GM18499 (cell line): ENCODE data around the gene ICAM3.
"Not testable (repeated sequence)": the region's sequence is repeated elsewhere in the genome, so short reads cannot be mapped to it uniquely, and the experiment has no call there.

Source experiments
- ATAC-seq: cut with Tn5 transposase; IDR thresholded peaks from one replicate; pipeline ENCODE4 v1.9.1; 2021; ENCODE audit warnings: moderate number of reproducible peaks; ENCODE audit not compliant: insufficient read depth, unreplicated experiment

ICAM3 gene, protein sequence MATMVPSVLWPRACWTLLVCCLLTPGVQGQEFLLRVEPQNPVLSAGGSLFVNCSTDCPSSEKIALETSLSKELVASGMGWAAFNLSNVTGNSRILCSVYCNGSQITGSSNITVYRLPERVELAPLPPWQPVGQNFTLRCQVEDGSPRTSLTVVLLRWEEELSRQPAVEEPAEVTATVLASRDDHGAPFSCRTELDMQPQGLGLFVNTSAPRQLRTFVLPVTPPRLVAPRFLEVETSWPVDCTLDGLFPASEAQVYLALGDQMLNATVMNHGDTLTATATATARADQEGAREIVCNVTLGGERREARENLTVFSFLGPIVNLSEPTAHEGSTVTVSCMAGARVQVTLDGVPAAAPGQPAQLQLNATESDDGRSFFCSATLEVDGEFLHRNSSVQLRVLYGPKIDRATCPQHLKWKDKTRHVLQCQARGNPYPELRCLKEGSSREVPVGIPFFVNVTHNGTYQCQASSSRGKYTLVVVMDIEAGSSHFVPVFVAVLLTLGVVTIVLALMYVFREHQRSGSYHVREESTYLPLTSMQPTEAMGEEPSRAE

DNA sequence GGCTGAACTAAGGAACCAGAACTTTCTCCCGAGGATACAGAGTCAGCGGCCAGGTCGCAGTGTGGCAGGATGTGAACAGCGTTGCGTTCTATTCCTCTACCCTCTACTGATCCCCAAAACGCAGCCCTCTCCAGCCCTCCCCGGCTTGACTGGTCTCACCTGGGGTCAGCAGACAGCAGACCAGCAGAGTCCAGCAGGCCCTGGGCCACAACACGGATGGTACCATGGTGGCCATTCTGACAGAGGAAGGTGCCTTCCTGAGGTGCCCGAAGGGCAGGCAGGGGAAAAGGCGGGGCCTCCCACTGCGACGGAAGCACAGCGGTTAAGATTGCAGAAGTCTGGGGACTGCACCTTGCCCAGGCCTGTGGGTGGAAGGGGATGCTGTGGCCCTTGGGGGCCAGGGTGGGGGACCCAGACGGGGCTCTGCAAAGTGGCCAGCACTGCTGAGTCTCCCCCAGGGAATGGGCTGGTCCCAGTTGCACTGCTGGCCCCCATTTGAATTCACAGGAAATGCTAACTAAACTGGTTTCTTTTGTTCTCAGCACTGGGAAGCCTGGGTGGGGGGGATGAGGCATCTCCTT lies at the start of gene ICAM3:
TSS of gene ICAM3 (minus strand) at position 245 of the 581 bp plus-strand sequence. CDS start at position 235, 10 bp downstream.
- ATAC-seq: no peak

DNA sequence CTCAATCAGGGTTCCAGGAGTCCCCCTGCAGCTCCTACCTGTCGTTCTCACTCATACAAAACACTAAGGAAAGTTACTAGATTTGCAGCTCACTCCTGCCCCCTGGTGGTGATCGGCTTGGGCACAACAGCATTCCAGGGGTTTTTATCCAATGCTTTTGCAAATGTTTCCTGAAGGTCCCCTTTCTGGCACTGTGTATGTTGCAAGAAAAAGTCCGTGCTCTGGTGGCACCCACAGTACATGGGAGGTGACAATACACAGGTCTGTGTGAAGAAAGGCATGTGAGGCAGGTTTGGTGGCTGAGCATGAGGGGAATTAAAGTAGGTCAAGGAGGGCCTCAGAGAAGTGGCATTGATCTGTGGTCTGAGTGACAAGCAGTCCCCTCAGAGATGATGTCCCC lies 49.5 kb upstream of the ICAM3 start:
- no peak for ATAC-seq

- no peak for ATAC-seq
These were observed 45.2 kb upstream of the ICAM3 start for GRCh38 chr19:10384580-10384979.

DNA sequence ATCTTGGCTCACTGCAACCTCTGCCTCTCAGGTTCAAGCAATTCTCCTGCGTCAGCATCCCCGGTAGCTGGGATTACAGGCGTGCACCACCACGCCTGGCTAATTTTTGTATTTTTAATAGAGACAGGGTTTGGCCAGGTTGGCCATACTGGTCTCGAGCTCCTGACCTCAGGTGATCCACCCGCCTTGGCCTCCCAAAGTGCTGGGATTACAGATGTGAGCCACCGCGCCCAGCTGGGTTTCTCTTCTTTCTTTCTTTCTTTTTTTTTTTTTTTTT lies 43.7 kb upstream of the ICAM3 start:
- not testable (repeated sequence) for ATAC-seq

DNA sequence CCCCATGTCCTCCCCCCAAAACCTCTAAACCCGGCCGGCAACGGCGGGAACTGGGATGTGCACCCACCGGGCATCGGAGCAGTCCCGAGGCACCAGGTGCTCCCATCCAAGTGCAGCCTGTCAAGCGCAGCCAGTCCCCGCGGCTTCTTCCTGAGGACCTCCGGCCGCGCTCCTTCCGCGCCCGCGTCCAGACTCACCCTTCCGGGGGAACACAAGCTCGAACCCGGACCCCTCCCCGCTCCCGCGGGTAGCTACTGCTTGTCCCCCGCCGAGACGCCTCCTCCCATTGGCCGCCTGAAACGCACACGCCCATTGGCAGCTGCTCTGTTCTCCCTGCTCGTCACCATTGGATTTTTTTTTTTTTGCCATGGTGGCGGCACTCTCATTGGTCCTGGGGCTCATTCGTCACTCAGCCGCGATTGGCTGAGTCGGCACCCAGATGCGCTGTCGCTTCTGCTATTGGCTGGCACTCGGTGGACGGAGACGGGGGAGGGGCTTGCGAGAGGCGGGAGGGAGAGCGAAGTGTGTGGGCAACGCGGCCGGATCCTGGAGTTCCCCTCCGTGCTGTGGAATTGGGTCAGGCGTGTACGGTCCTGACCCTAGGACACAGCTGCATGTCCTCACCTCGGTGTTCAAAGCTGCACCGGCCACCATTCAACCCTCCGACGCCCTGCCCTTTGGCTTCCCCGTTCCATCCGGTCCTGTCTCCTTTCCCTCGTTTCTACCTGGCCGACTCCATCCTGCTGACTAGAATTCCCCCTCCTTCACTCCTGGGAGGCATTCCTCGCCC lies 41.1 kb upstream of the ICAM3 start, which contains the start of gene TYK2:
TSS of gene TYK2 (minus strand) at position 260 of the 790 bp plus-strand sequence. CDS start 2,166 bp downstream, outside the sequence.
- peak; percentile 66 for ATAC-seq

DNA sequence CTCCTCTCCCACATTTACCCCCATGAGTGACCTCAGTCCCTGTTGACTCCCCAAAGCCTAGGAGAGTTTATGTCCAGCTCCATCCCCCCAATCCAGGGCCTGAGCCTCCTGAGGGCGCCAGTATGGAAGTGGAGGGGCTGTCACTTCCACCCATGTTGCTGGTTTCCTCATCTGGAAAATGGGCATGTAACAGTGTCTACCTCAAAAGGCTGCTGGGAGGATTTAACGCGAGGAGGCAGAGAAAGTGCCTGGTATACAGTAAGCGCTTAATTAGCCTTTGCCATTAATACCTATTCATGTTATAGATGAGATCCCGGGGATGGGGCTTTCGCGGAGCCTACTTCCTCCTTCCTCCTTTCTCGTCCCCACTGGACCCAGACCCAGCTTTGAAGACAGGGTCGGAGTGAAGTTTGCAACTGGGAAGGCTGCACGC lies 40.5 kb upstream of the ICAM3 start:
- no peak for ATAC-seq

DNA sequence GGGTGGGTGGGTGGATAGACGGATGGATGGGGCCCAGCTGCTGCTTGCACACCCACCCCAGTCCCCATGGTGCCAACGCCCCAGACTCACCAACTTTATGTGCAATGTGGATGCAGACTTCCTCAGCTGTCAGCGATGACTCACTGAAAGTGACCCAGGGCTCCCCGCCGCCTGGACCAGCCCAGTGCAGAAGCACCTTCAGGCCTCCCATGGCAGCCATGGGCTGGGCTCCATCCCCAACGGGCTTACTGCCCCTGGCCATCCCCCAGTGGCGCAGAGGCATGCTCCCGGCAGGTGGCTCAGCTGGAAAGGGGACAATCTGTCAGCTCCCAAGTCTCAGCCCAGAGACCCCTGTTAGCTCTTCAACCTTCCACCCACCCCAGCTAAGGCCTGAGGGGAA lies 38.7 kb upstream of the ICAM3 start:
- ATAC-seq: no peak

GRCh38 chr19:10377140-10377640 lies 37.8 kb upstream of the ICAM3 start:
- ATAC-seq: not testable (repeated sequence)

GRCh38 chr19:10374931-10375330 lies 35.5 kb upstream of the ICAM3 start:
- ATAC-seq: no peak

- no peak for ATAC-seq
These were observed 33.3 kb upstream of the ICAM3 start for GRCh38 chr19:10372690-10373089.

- no peak for ATAC-seq
These were observed 28.8 kb upstream of the ICAM3 start for GRCh38 chr19:10368101-10368803.

DNA sequence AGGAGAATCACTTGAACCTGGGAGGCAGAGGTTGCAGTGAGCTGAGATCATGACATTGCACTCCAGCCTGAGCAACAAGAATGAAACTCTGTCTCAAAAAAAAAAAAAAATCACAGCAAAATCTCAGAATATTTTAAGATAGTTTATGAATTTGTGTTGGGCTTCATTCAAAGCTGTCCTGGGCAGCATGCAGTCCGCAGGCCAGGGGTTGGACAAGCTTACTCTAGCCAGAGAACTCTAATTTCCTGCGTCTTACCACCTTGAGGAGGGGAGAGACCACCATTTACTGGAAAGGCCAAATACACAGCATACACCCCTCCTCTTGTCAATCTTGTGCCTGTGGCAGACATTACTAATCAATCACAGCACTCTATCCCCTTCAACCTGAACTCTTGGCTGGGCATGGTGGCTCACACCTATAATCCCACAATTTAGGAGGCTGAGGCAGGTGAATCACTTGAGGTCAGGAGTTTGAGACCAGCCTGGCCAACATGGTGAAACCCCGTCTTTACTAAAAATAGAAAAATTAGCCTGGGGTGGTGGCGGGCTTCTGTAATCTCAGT lies 27.6 kb upstream of the ICAM3 start:
- ATAC-seq: not testable (repeated sequence)

GRCh38 chr19:10365518-10365917 lies 26.1 kb upstream of the ICAM3 start:
- ATAC-seq: no peak

GRCh38 chr19:10364644-10365043 lies 25.2 kb upstream of the ICAM3 start:
- no peak for ATAC-seq

GRCh38 chr19:10363789-10364281 lies 24.4 kb upstream of the ICAM3 start:
- ATAC-seq: no peak

GRCh38 chr19:10362259-10362658 lies 22.8 kb upstream of the ICAM3 start:
- ATAC-seq: no peak

GRCh38 chr19:10361569-10362011 lies 22.2 kb upstream of the ICAM3 start:
- ATAC-seq: no peak

DNA sequence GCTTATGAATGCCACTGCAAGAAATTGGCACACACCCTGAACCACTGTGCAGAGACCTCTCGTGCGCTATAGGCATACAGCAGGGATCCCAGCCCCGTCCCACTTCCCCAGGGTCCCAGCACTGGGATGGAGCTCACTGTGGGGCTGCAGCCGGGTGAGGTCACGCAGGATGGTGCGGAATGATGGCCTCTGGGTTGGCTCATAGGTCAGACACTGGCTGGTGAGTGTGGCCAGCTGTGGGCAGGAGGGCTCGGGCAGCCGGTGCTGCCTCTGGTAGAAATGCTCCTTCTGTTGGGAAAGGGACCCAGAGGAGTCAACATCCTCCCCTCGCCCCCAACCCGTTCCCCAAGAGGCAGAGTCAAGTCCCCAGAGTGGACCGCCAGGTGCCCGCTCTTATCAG lies 17.0 kb upstream of the ICAM3 start:
- no peak for ATAC-seq

DNA sequence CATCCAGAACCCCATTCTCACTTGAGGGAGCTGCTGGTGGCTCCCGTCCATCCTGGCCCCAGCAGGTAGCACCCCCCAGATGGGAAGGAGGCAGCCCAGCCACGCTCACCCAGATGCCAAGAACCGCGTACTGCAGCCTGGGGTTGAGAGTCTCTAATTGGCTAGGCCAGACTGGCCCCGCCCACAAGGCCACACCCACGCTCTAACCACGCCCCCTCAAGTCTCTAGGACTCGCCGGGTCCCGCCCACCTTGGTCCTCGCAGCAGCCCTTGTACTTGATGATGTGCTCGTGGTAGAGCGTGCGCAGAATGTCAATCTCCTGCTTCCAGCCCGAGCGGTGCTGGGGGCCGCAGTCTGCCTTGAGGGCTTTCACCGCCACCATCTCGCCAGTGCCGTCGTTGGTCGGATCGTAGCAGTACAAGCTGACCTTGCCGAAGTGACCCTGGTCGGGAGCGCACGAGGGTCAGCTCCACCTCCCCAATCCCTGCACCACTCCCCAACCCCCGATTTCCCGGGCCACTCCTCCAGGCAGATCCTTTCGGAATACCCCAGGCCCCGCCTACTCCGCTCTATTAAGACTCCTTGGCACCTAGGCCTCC lies 14.5 kb upstream of the ICAM3 start:
- ATAC-seq: no peak
